Activated naive CD8-positive, alpha-beta T cell (primary cell): ENCODE measurements around the gene LSG1.

Source experiments
- H3K27ac Mint-ChIP-seq: one replicate; pipeline ENCODE4 v1.8.0; 2021; ENCODE audit warnings: mixed read lengths
- H3K27me3 Mint-ChIP-seq: one replicate; pipeline ENCODE4 v1.8.0; 2021; ENCODE audit warnings: mixed read lengths
- H3K36me3 Mint-ChIP-seq: one replicate; pipeline ENCODE4 v1.8.0; 2021; ENCODE audit warnings: mixed read lengths
- H3K4me1 Mint-ChIP-seq: one replicate; pipeline ENCODE4 v1.8.0; 2021; ENCODE audit warnings: low read depth, mixed read lengths
- H3K4me3 Mint-ChIP-seq: one replicate; pipeline ENCODE4 v1.8.0; 2021; ENCODE audit warnings: mild to moderate bottlenecking, mixed read lengths
- H3K9me3 Mint-ChIP-seq: one replicate; pipeline ENCODE4 v1.8.0; 2021; ENCODE audit warnings: low read depth, mixed read lengths

LSG1 gene

DNA sequence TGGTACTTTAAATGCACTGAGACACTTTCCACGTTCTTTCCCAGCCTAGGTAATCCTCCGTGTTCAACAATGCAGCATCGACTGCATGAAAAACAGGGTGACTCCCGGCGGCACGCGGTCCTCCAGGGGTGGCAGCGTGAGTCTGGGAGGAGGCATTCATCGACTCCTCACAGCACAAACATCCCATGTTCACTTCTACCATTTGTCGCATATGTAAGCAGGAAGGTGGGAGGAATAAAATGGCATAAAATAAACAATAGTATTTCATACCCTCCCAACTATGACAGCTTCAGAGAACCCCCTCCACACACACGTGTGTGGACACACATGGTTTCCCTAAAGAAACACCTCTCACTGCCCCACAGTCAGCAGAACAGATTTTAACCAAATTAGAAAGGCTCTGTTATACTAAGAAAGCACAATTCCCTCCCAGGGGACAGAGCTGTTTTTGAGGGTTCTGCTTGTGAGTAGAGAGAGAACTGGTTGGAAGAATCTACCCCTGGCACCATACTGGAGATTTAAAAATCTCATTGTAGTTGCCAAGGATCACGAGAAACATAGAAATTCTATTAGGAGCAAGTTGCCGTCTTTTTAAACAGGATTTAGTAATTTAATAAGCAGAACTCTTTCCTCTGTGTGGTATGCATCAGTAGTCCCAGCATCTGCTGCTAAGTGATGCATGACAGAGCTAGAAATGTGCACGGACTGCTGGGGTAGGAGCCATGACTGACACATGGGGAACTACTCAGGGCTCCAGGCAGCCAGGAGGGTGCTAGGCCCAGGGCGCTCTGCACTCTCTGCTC is 19.7 kb upstream of the LSG1 start:
- Mint-ChIP-seq H3K4me1 (peaks cover 22% of the 10 kb centered on the region), H3K36me3 (no peaks in the 10 kb centered on the region), H3K4me3 (no peak overlapping the region), H3K9me3 (no peaks in the 10 kb centered on the region), H3K27me3 (peaks cover 4% of the 10 kb centered on the region), H3K27ac (no peak overlapping the region)

DNA sequence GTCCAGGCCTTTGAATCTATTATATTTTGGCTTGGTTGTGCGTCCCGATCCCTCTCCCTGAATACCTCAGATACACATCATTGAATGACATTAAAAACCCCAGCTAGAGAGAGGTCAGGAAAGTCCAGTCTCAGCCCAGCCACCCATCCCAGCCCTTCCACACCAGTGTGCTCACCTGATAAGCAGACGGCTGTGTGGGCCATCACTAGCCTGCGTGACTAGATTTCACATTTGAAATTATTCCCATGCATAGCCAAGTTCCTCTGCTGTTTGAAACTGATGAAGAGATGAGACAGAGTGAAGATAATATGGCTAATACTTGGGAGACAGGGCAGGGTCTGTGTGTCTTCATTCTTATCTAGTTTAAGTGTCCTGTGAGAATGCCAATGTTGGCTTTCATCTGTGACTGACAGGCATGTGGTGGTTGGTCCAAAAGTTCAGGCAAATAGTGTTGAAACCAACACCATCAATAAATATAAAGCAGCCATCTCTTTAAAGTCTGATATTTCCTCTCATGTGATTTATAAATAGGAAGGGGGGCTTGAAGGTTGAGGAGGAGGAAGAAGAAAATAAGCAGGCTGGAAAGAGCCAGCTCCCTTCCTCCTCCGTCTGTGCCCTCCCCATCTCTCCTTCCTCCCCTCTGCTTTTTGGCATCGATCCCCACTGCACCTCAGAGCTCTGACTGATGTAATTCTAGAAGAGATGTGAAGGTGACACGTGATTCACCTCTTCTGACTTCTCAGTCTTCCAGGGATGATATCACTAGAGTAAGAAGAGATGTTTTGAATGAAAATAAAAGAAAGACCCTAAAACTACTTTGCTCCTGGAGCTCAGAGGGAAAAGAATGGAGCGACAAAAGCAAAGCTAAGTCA is 18.7 kb upstream of the LSG1 start:
- Mint-ChIP-seq H3K27ac (no peak overlapping the region), H3K4me1 (peaks cover 25% of the 10 kb centered on the region), H3K36me3 (no peaks in the 10 kb centered on the region), H3K9me3 (no peaks in the 10 kb centered on the region), H3K4me3 (no peak overlapping the region), H3K27me3 (peaks cover 1% of the 10 kb centered on the region)

DNA sequence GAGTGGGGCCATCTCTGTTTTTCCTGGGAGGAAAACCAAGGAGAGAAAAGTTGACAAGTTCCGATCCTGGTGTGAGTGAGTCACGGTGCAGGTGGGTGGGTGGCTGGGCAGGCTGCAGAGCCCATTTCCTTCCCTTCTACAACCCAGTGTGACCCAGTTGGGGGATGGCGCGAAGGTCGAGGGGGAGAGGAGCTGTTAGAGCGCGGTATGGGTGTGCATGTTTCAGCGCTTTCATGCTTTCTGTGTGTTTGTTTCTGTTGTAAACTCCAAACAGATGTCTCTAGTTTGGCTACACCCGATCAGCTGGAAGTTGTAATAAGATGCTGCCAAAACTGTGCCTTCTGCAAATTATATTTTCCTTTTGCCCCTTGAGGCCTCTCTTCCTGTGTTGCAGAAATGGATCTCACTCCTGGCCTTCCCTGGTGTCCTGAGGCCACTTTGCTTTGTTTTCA is 17.5 kb upstream of the LSG1 start:
- H3K36me3 Mint-ChIP-seq: no peaks in the 10 kb centered on the region
- H3K27ac Mint-ChIP-seq: no peak overlapping the region
- peak overlapping the region; percentile 81 for H3K4me3 Mint-ChIP-seq
- H3K4me1 Mint-ChIP-seq: peaks cover 36% of the 10 kb centered on the region
- peaks cover 1% of the 10 kb centered on the region for H3K27me3 Mint-ChIP-seq
- H3K9me3 Mint-ChIP-seq: no peaks in the 10 kb centered on the region

DNA sequence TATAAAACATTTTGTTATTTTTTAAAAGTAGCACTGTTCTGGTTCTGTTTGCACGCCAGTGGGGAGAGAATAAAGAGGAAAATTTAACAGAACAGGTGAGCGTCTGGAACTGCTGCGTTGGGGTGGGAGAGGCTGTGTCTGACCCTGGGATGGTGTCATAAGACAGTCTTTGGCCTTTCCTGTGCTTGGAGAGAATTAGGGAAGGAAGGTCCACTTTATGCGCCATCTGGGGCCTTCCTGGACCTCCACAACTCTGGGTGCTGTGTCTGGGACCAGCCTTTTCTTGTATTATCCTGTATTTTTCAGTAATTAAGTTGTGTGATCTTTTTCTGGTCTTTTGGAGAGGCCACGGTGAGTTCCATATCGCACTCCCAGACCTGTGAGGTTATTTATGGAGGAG is 17.0 kb upstream of the LSG1 start:
- H3K9me3 Mint-ChIP-seq: no peaks in the 10 kb centered on the region
- no peak overlapping the region for H3K27ac Mint-ChIP-seq
- H3K27me3 Mint-ChIP-seq: peaks cover 1% of the 10 kb centered on the region
- H3K4me3 Mint-ChIP-seq: peak overlapping the region; percentile 81
- H3K4me1 Mint-ChIP-seq: peaks cover 40% of the 10 kb centered on the region
- no peaks in the 10 kb centered on the region for H3K36me3 Mint-ChIP-seq

DNA sequence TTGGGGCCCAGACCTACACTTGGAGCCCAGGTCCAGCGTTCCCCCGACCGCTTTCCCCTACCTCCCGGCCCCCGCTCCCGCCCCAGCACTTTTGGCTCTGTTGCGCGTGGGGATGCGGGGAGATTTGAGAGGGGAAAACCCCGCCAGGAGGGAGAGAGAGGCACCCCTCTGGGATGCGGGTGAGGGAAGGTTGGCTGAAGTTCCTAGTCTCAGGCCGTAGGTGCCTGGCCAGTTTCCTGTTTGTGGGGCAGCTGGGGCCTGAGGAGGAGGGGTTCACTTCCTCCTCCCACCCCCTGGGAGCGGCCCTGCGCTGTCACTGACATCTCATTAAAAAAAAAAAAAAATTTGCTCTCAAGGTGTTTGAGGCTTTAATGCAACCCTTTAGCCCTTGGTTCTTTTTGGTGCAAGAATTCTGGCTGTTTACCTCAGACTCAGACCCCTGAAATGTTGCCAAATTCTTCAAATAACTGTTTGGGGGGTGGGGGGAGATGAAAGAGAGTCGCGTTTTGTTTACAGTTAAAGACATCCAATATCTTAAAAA is 16.3 kb upstream of the LSG1 start:
- H3K27ac Mint-ChIP-seq: no peak overlapping the region

DNA sequence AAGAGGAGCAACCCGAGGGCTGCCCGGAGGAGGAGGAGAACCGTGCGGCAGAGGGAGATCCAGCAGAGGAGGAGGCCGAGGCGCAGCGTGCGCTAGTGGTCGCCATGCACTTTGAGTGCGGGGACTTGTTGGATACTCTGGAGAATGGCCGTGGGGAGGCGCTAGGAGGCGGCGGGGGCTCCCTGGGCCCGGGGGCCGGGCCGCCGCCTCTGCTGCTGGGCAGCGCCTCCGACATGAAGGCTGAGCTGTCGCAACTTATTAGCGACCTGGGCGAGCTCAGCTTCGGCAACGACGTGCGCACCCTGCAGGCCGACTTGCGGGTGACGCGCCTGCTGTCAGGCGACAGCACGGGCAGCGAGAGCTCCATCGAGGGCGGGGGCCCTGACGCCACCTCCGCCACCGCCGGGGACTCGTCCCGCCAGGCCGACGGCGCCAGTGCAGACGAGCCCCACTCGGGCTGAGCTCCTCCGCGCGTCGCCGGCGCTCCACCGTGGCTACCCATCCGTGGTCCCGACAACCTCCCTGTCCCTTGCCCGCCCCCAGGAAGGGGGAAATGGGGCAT is 15.7 kb upstream of the LSG1 start:
- H3K27ac Mint-ChIP-seq: no peak overlapping the region
- H3K36me3 Mint-ChIP-seq: no peaks in the 10 kb centered on the region
- H3K4me3 Mint-ChIP-seq: peak overlapping the region; percentile 92
- H3K4me1 Mint-ChIP-seq: peaks cover 47% of the 10 kb centered on the region
- H3K9me3 Mint-ChIP-seq: no peaks in the 10 kb centered on the region
- peaks cover 1% of the 10 kb centered on the region for H3K27me3 Mint-ChIP-seq

More for the DNA sequence above, 16.3 kb upstream of the LSG1 start:
- no peaks in the 10 kb centered on the region for H3K9me3 Mint-ChIP-seq
- H3K27me3 Mint-ChIP-seq: peaks cover 1% of the 10 kb centered on the region
- peak overlapping the region; percentile 81 for H3K4me3 Mint-ChIP-seq
- H3K4me1 Mint-ChIP-seq: peaks cover 43% of the 10 kb centered on the region
- no peaks in the 10 kb centered on the region for H3K36me3 Mint-ChIP-seq

DNA sequence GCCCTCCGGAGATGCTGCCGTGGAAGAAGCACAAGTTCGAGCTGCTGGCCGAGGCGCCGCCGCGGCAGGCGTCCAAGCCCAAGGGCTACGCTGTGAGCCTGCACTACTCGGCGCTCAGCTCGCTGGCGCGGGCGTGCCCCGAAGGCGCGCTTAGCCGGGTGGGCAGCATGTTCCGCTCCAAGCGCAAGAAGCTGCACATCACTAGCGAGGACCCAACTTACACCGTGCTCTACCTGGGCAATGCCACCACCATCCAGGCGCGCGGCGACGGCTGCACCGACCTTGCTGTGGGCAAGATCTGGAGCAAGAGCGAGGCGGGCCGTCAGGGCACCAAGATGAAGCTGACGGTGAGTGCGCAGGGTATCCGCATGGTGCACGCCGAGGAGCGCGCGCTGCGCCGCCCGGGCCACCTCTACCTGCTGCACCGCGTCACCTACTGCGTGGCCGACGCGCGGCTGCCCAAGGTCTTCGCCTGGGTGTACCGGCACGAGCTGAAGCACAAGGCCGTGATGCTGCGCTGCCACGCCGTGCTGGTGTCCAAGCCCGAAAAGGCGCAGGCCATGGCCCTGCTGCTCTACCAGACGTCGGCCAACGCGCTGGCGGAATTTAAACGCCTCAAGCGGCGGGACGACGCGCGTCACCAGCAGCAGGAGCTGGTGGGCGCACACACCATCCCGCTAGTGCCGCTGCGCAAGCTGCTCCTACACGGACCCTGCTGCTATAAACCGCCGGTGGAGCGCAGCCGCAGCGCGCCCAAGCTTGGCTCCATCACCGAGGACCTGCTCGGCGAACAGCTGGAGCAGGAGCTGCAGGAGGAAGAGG is 15.0 kb upstream of the LSG1 start:
- Mint-ChIP-seq H3K27me3 (peaks cover 1% of the 10 kb centered on the region), H3K4me3 (peak overlapping the region; percentile 92), H3K4me1 (peaks cover 54% of the 10 kb centered on the region), H3K9me3 (no peaks in the 10 kb centered on the region), H3K36me3 (no peaks in the 10 kb centered on the region), H3K27ac (no peak overlapping the region)

DNA sequence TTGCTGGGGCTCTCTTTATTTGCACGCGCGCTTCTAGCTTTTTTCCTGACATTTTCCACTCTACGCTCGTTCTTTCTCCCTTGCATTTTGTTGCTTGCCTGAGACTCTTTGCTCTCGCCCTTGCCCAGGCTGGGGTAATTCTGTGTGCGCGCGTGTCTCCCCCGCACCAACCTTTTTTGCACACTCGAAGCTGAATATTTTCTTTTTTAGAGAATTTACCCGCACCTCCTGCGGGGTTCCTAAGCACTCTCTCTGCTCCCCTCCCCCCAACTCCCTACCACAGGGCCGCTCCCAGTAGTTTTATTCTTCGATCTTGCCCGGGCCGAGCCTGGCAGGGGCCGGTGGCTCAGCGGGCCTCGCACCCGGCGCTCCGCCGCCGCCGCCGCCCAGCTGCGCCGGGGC is 14.4 kb upstream of the LSG1 start:
- H3K27me3 Mint-ChIP-seq: peaks cover 1% of the 10 kb centered on the region
- H3K36me3 Mint-ChIP-seq: no peaks in the 10 kb centered on the region
- H3K9me3 Mint-ChIP-seq: no peaks in the 10 kb centered on the region
- H3K27ac Mint-ChIP-seq: peak overlapping the region; percentile 28
- peaks cover 54% of the 10 kb centered on the region for H3K4me1 Mint-ChIP-seq
- H3K4me3 Mint-ChIP-seq: peak overlapping the region; percentile 93

DNA sequence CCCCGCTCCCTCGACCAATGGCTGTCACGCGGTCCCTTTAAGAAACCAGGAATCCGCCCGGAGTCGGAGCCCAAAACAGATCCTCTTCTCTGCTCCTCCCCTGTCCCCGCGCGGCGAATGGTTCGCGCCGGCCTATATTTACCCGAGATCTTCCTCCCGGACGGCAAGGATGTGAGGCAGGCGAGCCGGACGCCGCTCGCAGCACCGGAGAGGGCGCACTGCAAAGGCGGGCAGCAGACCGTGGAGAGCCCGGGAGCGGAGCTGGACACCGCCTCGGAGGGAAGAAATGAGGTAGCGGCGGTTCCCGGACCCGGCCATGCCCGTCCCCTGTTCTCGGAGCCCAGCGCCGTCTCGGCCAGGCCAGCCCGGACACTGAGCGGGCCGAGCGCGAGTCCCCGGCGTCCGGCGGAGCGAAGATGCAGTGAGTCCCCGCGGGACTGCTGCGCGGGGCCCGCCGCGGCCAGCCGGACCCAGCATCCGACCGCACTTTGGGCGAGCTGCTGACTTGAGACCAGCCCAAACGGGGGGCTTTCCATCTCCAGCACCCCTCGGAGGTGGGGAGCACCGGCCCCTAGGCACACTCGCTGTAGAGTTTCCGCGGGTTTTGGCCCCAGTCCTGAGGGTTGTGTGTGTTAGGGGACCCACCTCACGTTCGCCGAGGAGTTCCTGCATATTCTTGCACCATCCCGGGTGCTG is 13.9 kb upstream of the LSG1 start, which contains the start of gene FAM43A:
Gene FAM43A (plus strand): TSS at position 166 of the 696 bp plus-strand sequence. CDS start 944 bp downstream, outside the sequence.
- Mint-ChIP-seq H3K27me3 (peaks cover 1% of the 10 kb centered on the region), H3K9me3 (no peaks in the 10 kb centered on the region), H3K36me3 (no peaks in the 10 kb centered on the region), H3K4me3 (peak within 1 kb of the TSS; percentile 93), H3K4me1 (peaks cover 52% of the 10 kb centered on the region), H3K27ac (peak within 1 kb of the TSS; percentile 64)

DNA sequence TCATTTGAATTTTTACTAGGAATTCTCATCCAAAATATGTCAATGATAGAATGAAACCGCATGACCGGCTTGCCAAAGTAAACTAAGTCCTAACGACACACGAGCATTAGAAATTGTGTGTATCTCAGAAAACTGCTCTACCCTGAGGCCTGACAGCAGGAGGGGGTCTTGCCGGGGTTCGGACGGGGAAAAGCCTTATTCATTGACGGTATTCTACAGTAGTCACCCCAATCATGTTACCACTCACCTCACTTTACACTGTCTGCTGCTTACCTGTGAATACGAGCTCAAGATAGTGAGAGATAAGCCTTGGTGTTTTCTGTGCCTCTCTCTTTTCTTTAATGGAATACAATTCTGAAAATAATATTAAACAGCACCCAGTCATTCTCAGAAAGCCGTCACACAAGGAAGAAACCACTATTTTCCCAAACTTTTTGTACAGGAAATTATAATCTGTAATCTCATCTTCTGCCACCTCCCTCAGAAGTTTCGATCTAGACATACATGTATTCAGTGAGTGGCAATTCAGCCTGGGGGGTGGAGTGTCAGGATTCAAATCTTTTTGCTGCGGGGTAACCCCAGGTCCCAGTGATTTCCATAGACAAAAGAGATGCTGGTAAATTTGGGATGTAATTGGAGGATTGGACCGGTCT is 13.2 kb upstream of the LSG1 start:
- no peaks in the 10 kb centered on the region for H3K9me3 Mint-ChIP-seq
- peaks cover 52% of the 10 kb centered on the region for H3K4me1 Mint-ChIP-seq
- H3K36me3 Mint-ChIP-seq: no peaks in the 10 kb centered on the region
- H3K27ac Mint-ChIP-seq: peak overlapping the region; percentile 64
- H3K27me3 Mint-ChIP-seq: peaks cover 1% of the 10 kb centered on the region
- peak overlapping the region; percentile 93 for H3K4me3 Mint-ChIP-seq

DNA sequence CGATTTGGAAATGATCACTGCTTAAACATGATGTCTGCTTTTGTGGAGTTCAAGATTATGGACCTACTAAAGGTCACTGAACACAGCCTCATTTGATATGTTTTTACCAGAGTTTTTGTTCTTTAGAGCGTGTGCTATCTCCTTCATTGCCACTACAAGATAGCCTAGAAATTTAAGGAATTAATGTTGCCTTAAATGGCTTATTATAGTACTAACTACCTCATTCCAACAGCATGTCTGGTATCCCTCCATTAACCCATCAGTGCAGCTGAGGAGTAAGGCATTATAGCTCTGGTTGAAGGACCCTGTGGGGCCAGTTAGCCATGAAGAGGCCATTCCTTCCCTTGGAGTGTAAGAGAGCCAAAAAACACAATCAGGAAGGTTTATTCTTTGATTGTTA is 11.4 kb upstream of the LSG1 start:
- Mint-ChIP-seq H3K27ac (no peak overlapping the region), H3K27me3 (no peaks in the 10 kb centered on the region), H3K4me3 (no peak overlapping the region), H3K4me1 (peaks cover 38% of the 10 kb centered on the region), H3K36me3 (no peaks in the 10 kb centered on the region), H3K9me3 (no peaks in the 10 kb centered on the region)

DNA sequence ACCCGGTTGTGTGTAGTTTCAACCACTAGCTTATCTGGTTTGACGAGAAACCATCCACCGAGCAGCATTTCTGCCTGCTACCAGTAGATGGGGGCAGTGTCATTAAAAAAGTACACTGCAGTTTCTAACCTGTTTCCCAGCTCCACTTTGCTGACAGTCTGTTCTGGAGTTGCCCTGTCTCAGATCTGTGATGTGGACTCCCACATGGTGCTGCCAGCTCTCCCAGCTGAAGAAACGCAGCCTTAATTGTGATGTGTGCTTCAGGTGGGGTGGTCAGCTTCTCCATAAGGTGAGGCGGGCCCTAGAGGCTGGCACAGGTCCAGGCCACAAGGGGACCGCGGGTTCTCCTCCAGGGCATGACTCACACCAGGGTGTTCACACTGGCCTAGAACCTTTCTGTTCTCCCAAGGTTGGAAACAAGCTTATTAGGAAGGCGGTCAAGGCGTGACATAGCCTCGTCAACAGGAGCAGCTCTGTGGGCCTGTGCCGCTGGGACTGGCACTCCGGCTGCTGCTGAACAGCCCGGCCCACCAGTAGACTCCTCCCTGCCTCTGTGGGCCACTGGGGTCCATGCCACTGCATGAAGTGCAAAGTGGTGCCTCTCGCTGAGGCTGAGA is 10.8 kb upstream of the LSG1 start:
- no peaks in the 10 kb centered on the region for H3K27me3 Mint-ChIP-seq
- H3K36me3 Mint-ChIP-seq: no peaks in the 10 kb centered on the region
- H3K9me3 Mint-ChIP-seq: no peaks in the 10 kb centered on the region
- no peak overlapping the region for H3K27ac Mint-ChIP-seq
- no peak overlapping the region for H3K4me3 Mint-ChIP-seq
- H3K4me1 Mint-ChIP-seq: peaks cover 35% of the 10 kb centered on the region

DNA sequence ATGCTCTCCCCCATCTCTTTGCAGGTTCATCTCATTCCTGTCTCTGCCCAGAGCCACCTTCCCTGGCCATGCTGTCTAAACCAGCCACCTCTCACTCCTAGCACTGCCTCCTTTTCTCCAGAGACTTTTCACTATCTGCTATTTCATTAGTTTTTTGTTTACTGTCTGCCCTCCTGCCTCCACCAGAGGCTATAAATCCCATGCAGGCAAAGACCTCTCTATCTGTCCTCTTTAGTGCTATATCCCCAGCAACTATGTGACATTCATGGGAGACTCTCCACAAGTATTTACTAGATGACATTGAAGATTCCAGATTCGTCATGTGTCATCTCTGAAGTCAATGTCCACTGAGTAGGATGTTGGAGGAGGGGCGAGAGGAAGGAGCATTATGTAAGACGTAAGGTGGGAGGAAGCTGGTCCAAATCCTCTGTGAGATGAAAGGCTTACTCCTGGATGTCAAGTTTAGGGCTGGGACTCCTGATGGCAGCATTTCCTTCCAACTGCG is 10.2 kb upstream of the LSG1 start:
- Mint-ChIP-seq H3K36me3 (no peaks in the 10 kb centered on the region), H3K9me3 (no peaks in the 10 kb centered on the region), H3K4me1 (peaks cover 33% of the 10 kb centered on the region), H3K27ac (no peak overlapping the region), H3K27me3 (no peaks in the 10 kb centered on the region), H3K4me3 (no peak overlapping the region)
